H1 (cell line): ENCODE data around the gene CROCC2. TPM values are rescaled to one million over a fixed set of nuclear protein-coding genes. Genes with fewer than 3 reads are reported as not detected.

Source experiments
- CTCF ChIA-PET: fragments of 300-600 bp; sonication (Branson Sonifier 250); formaldehyde crosslinking; loops from one replicate; lab custom pipeline; 2021; ENCODE audit not compliant: partially characterized antibody; lab: Charles Lee
- POLR2A ChIA-PET: fragments of 300-600 bp; sonication (Branson Sonifier 250); formaldehyde crosslinking; loops from one replicate; lab custom pipeline; 2021; ENCODE audit warnings: inconsistent platforms; ENCODE audit not compliant: partially characterized antibody; lab: Charles Lee
- DNase-seq, 2 experiments: peaks; one replicate each; pipeline versions ENCODE4 v3.0.0 to v3.0.0-alpha.2; 2010 to 2022; ENCODE audit warnings: low spot score in 2 of 2, low read depth in 1 of 2, mixed read lengths in 1 of 2
- FAIRE-seq: peaks from 2 replicates; lab custom pipeline; 2011; peaks lifted over from hg19 to GRCh38; lab: Jason Lieb, UNC
- H2AFZ ChIP-seq: 2 replicates; pipeline ENCODE4 v1.8.1; 2012; ENCODE audit warnings: low read length, inconsistent platforms
- H2AK5ac ChIP-seq: 2 replicates; pipeline ENCODE4 v1.6.1; 2013; ENCODE audit warnings: low read depth, low read length
- H2BK120ac ChIP-seq: replicated peaks from 2 replicates; pipeline ENCODE3; 2013; ENCODE audit warnings: low read depth, low read length, inconsistent platforms
- H2BK12ac ChIP-seq: 2 replicates; pipeline ENCODE4 v1.6.1; 2013; ENCODE audit warnings: low read depth, low read length
- H2BK15ac ChIP-seq: 2 replicates; pipeline ENCODE4 v1.6.1; 2013; ENCODE audit warnings: low read length
- H2BK20ac ChIP-seq: 2 replicates; pipeline ENCODE4 v1.6.1; 2013; ENCODE audit warnings: low read length
- H2BK5ac ChIP-seq: 2 replicates; pipeline ENCODE4 v1.6.1; 2013; ENCODE audit warnings: low read depth, low read length
- H3K14ac ChIP-seq: 2 replicates; pipeline ENCODE4 v1.6.1; 2013; ENCODE audit warnings: inconsistent platforms; ENCODE audit not compliant: insufficient read length
- H3K18ac ChIP-seq: 2 replicates; pipeline ENCODE4 v1.6.1; 2013; ENCODE audit warnings: low read length; ENCODE audit errors: extremely low read depth
- H3K23ac ChIP-seq: 2 replicates; pipeline ENCODE4 v1.6.1; 2013; ENCODE audit warnings: inconsistent platforms; ENCODE audit not compliant: insufficient read length
- H3K23me2 ChIP-seq: 2 replicates; pipeline ENCODE4 v1.6.1; 2013; ENCODE audit warnings: low read depth, low read length
- H3K27ac ChIP-seq: 2 replicates; pipeline ENCODE4 v1.6.1; 2011; ENCODE audit warnings: low read depth, low read length, inconsistent platforms
- H3K27me3 ChIP-seq, 4 experiments: replicated peaks in 1 of 4; 1 replicate in 1 of 4; 2 replicates in 3 of 4; pipeline versions ENCODE4 v1.6.1 to v1.8.1; 2011 to 2013; ENCODE audit warnings: low read length in 3 of 4, mild to moderate bottlenecking in 3 of 4, inconsistent platforms in 2 of 4, mixed read lengths in 2 of 4, moderate library complexity in 1 of 4; ENCODE audit not compliant: control insufficient read depth in 3 of 4, insufficient read depth in 3 of 4; ENCODE audit errors: extremely low read depth in 1 of 4
- H3K36me3 ChIP-seq, 4 experiments: 2 replicates each; pipeline versions ENCODE4 v1.6.1 to v1.8.1; 2011 to 2013; ENCODE audit warnings: mild to moderate bottlenecking in 4 of 4, low read length in 3 of 4, moderate library complexity in 2 of 4, control low read depth in 1 of 4, inconsistent platforms in 1 of 4; ENCODE audit not compliant: insufficient read depth in 4 of 4, control insufficient read depth in 2 of 4
- H3K4ac ChIP-seq: replicated peaks from 2 replicates; pipeline ENCODE3; 2013; ENCODE audit warnings: low read length, low read depth, mixed read lengths, inconsistent platforms; ENCODE audit not compliant: insufficient read length
- H3K4me1 ChIP-seq, 4 experiments: replicated peaks in 1 of 4; 1 replicate in 1 of 4; 2 replicates in 3 of 4; pipeline versions ENCODE4 v1.6.1 to v1.8.1; 2011 to 2013; ENCODE audit warnings: low read length in 3 of 4, inconsistent platforms in 2 of 4, mixed read lengths in 1 of 4; ENCODE audit not compliant: insufficient read depth in 4 of 4, control insufficient read depth in 3 of 4
- H3K4me2 ChIP-seq, 2 experiments: 2 replicates each; pipeline versions ENCODE4 v1.6.1 to v1.8.1; 2011 to 2013; ENCODE audit warnings: low read depth in 2 of 2, low read length in 2 of 2, control low read depth in 1 of 2, inconsistent platforms in 1 of 2, mild to moderate bottlenecking in 1 of 2; ENCODE audit not compliant: insufficient read depth in 1 of 2
- H3K4me3 ChIP-seq, 4 experiments: fragments of 200-600, 300-600 bp in 1 of 4; sonication (generic), shearing (Covaris generic), sonication (Bioruptor Twin) in 1 of 4; 2 replicates each; pipeline versions ENCODE4 v1.5.1 to v1.8.1; 2011 to 2016; ENCODE audit warnings: low read length in 4 of 4, low read depth in 3 of 4, control low read depth in 2 of 4, inconsistent platforms in 2 of 4, mild to moderate bottlenecking in 2 of 4, mixed read lengths in 1 of 4, moderate library complexity in 1 of 4; ENCODE audit not compliant: insufficient read depth in 2 of 4; ENCODE audit errors: extremely low read depth in 1 of 4
- H3K56ac ChIP-seq: replicated peaks from 2 replicates; pipeline ENCODE3; 2013; ENCODE audit warnings: low read depth, mild to moderate bottlenecking, mixed read lengths, low read length, inconsistent platforms; ENCODE audit not compliant: insufficient read length
- H3K79me1 ChIP-seq: 2 replicates; pipeline ENCODE4 v1.6.1; 2013; ENCODE audit warnings: low read depth, low read length, control low read depth
- H3K79me2 ChIP-seq, 2 experiments: 2 replicates each; pipeline versions ENCODE4 v1.6.1 to v1.8.1; 2012 to 2013; ENCODE audit warnings: low read length in 2 of 2, mild to moderate bottlenecking in 2 of 2, inconsistent platforms in 1 of 2; ENCODE audit not compliant: insufficient read depth in 2 of 2, control insufficient read depth in 1 of 2
- H3K9ac ChIP-seq, 4 experiments: replicated peaks in 1 of 4; 1 replicate in 1 of 4; 2 replicates in 3 of 4; pipeline versions ENCODE4 v1.6.1 to v1.8.1; 2011 to 2013; ENCODE audit warnings: low read depth in 3 of 4, low read length in 3 of 4, control low read depth in 2 of 4, mild to moderate bottlenecking in 2 of 4, moderate library complexity in 2 of 4, inconsistent platforms in 1 of 4; ENCODE audit errors: extremely low read depth in 1 of 4
- H3K9me3 ChIP-seq, 2 experiments: 2 replicates each; pipeline versions ENCODE4 v1.6.1 to v1.8.1; 2012 to 2013; ENCODE audit warnings: mild to moderate bottlenecking in 2 of 2, moderate library complexity in 2 of 2, control low read depth in 1 of 2, inconsistent platforms in 1 of 2, low read depth in 1 of 2, low read length in 1 of 2, mixed read lengths in 1 of 2; ENCODE audit not compliant: insufficient read depth in 2 of 2
- H4K20me1 ChIP-seq, 2 experiments: replicated peaks in 1 of 2; 2 replicates each; pipeline versions ENCODE3 to v1.8.1; 2011 to 2013; ENCODE audit warnings: inconsistent platforms in 2 of 2, low read length in 2 of 2, mild to moderate bottlenecking in 1 of 2; ENCODE audit not compliant: insufficient read depth in 2 of 2, control insufficient read depth in 1 of 2
- H4K5ac ChIP-seq: 2 replicates; pipeline ENCODE4 v1.6.1; 2013; ENCODE audit warnings: low read length, low read depth, mixed read lengths, inconsistent platforms; ENCODE audit not compliant: insufficient read length
- H4K8ac ChIP-seq: 2 replicates; pipeline ENCODE4 v1.8.0; 2013; ENCODE audit warnings: mild to moderate bottlenecking, moderate library complexity, low read length, inconsistent platforms; ENCODE audit not compliant: insufficient read depth; ENCODE audit errors: extremely low read depth
- H4K91ac ChIP-seq: replicated peaks from 2 replicates; pipeline ENCODE3; 2013; ENCODE audit warnings: low read length, mixed read lengths, inconsistent platforms; ENCODE audit not compliant: insufficient read length
- ASH2L ChIP-seq: fragments of 200-600, 300-600 bp; sonication (generic); IDR thresholded peaks from one replicate; pipeline ENCODE4 v1.7.1; 2017; ENCODE audit warnings: low read length
- ATF2 ChIP-seq: IDR thresholded peaks from 2 replicates; pipeline ENCODE4 v1.6.1; 2012; ENCODE audit warnings: low read length, inconsistent platforms
- ATF3 ChIP-seq: IDR thresholded peaks from 2 replicates; pipeline ENCODE4 v1.6.1; 2011; ENCODE audit warnings: low read depth, mild to moderate bottlenecking, low read length; ENCODE audit not compliant: insufficient read depth
- CBX8 ChIP-seq: fragments of 300-800, 300-1000 bp; sonication (generic); IDR thresholded peaks from 2 replicates; pipeline ENCODE4 v1.7.1; 2016; ENCODE audit warnings: low read depth, low read length, borderline replicate concordance
- CTBP2 ChIP-seq: IDR thresholded peaks from 2 replicates; pipeline ENCODE4 v1.7.0; 2011; ENCODE audit warnings: borderline replicate concordance, mild to moderate bottlenecking, moderate library complexity, mixed read lengths, low read length; ENCODE audit not compliant: insufficient read depth, insufficient read length
- NANOG ChIP-seq: IDR thresholded peaks from 2 replicates; pipeline ENCODE4 v1.6.1; 2011; ENCODE audit warnings: low read length, low read depth, mild to moderate bottlenecking, inconsistent platforms; ENCODE audit not compliant: insufficient read depth, poor library complexity, severe bottlenecking
- POLR2AphosphoS5 ChIP-seq: IDR thresholded peaks from 2 replicates; pipeline ENCODE4 v1.6.1; 2011; ENCODE audit warnings: low read depth, low read length
- TBP ChIP-seq: IDR thresholded peaks from 2 replicates; pipeline ENCODE4 v1.6.1; 2011; ENCODE audit warnings: low read depth, low read length, improper control_type of control experiment
- USF2 ChIP-seq: IDR thresholded peaks from 2 replicates; pipeline ENCODE4 v1.6.1; 2011; ENCODE audit warnings: low read length, improper control_type of control experiment
- WGBS, 2 experiments: shearing (Covaris generic) in 1 of 2; methylation state at CpG; one replicate each; pipeline versions ENCODE4 v1.1.6 to v1.1.7; 2013 to 2015; ENCODE audit warnings: low lambda C conversion rate in 2 of 2, mixed read lengths in 2 of 2, inconsistent platforms in 1 of 2, low coverage in 1 of 2, missing lambda C conversion rate in 1 of 2; ENCODE audit not compliant: insufficient replicate concordance in 2 of 2, insufficient coverage in 1 of 2, insufficient read length in 1 of 2; ENCODE audit errors: extremely low coverage in 1 of 2, missing lambda C conversion rate in 1 of 2; 5-methylcytosine and 5-hydroxymethylcytosine counted together
- polyA plus RNA-seq, 7 experiments: library from polyadenylated mRNA; depleted of rRNA in 3 of 7; stranded (reverse) in 5 of 7; unstranded in 2 of 7; fragments of >200 nt in 5 of 7; fragments of 200-250 nt in 2 of 7; gene quantifications; 1 replicate in 5 of 7; 2 replicates in 1 of 7; 4 replicates in 1 of 7; pipeline versions ENCODE4 v1.2.1 to v1.2.3, GENCODE V29; 2011 to 2013; ENCODE audit warnings: missing spikeins in 2 of 7, mixed read lengths in 2 of 7
- total RNA-seq: library from RNA; stranded (reverse); fragmentation: NEBNext Ultra II Directional; extraction: Animal tissue kit (Norgen Biotek cat#: 25700); gene quantifications from 2 replicates; pipeline ENCODE4 v1.2.1, GENCODE V29; 2021

The CROCC2 gene
- total and polyA plus RNA-seq, 2 of the 8 experiments (the other 6 are each of a cell fraction or from before 2014, with no cell fraction given): not detected

GRCh38 chr2:240990726-240991377 lies 84.7 kb downstream of the CROCC2 start:
- Histone ChIP-seq H4K5ac (no peak overlapping the region), H3K14ac (no peak overlapping the region), H3K79me1 (no peaks in the 10 kb centered on the region), H3K23me2 (no peaks in the 10 kb centered on the region), H3K27me3 (no peaks in the 10 kb centered on the region), H3K4me3 (no peak overlapping the region), H2BK12ac (no peak overlapping the region), H4K20me1 (peaks cover 0 to 2% of the 10 kb centered on the region in 2 experiments), H2BK15ac (no peak overlapping the region), H2BK5ac (no peak overlapping the region), H3K27ac (no peak overlapping the region), H3K79me2 (no peaks in the 10 kb centered on the region), H3K9me3 (peaks cover 6 to 21% of the 10 kb centered on the region in 2 experiments; a peak in 3 of 4 replicates), H3K4me1 (no peaks in the 10 kb centered on the region; a peak in 1 of 7 replicates), H3K36me3 (no peaks in the 10 kb centered on the region), H3K23ac (no peak overlapping the region), H2AK5ac (no peak overlapping the region), H3K4ac (no peak overlapping the region), H2BK20ac (no peak overlapping the region), H3K4me2 (no peak overlapping the region), H3K18ac (no peak overlapping the region; the same call in 1 of the 2 replicates), H4K8ac (peak overlapping the region; percentile 22; the same call in 1 of the 2 replicates), H2BK120ac (no peak overlapping the region), H2AFZ (no peak overlapping the region), H4K91ac (no peak overlapping the region), H3K56ac (no peak overlapping the region), H3K9ac (no peak overlapping the region)
- ChIA-PET POLR2A (no interaction called here), CTCF (interaction anchor here (1.5 to 2.8 kb wide), 3 partner anchors 11 to 156 kb away, joined by 3 to 14 read pairs (median 3); no protein-coding TSS in a partner anchor)
- FAIRE-seq (no peak), DNase-seq (peak in 1 of 2 experiments; percentile 41)
- WGBS, 2 experiments: 85% methylated on average over 12 of the region's 13 CpGs; no CpG with 5 or more reads in 1 of the 2 experiments
- TF ChIP-seq CBX8 (no peak), TBP (no peak), CTBP2 (no peak), NANOG (no peak), ATF3 (no peak), ATF2 (no peak), ASH2L (no peak), POLR2AphosphoS5 (no peak), USF2 (no peak)
